ENCODE data around the gene NDUFS8. TPM values are rescaled to one million over a fixed set of nuclear protein-coding genes. Genes with fewer than 3 reads are reported as not detected.

Gene NDUFS8
- total and polyA plus RNA-seq, 4 donors = 61.2 to 148 (median 106) TPM

DNA sequence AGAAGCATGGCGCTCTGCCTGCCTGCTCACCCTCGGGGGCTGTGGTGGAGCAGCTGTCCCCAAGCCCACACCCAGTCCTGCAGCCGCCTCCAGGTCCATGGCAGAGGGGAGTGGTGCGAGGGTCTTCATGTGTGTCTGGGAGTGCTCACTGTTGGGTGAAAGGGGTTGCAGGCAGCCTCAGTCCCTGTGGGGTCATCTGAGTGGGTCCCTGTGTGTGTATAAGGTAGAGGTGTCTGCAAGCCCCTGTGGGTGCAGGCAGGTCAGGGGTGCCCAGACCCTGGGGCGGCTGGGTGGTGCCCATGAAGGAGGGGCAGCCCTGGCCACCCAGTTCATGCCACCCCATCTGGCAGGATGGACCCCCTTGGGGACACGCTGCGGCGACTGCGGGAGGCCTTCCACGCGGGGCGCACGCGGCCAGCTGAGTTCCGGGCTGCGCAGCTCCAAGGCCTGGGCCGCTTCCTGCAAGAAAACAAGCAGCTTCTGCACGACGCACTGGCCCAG, 15.5 kb upstream of the NDUFS8 start (continued):
- TF ChIP-seq, protein P1, sequence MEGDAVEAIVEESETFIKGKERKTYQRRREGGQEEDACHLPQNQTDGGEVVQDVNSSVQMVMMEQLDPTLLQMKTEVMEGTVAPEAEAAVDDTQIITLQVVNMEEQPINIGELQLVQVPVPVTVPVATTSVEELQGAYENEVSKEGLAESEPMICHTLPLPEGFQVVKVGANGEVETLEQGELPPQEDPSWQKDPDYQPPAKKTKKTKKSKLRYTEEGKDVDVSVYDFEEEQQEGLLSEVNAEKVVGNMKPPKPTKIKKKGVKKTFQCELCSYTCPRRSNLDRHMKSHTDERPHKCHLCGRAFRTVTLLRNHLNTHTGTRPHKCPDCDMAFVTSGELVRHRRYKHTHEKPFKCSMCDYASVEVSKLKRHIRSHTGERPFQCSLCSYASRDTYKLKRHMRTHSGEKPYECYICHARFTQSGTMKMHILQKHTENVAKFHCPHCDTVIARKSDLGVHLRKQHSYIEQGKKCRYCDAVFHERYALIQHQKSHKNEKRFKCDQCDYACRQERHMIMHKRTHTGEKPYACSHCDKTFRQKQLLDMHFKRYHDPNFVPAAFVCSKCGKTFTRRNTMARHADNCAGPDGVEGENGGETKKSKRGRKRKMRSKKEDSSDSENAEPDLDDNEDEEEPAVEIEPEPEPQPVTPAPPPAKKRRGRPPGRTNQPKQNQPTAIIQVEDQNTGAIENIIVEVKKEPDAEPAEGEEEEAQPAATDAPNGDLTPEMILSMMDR (IDR thresholded peaks at IDR 0.05; ENCODE audit: low read depth, low read length, missing input control) = no peak
- no peak for TF ChIP-seq JUND (IDR thresholded peaks at IDR 0.05)
- TF ChIP-seq NR2F2 (IDR thresholded peaks at IDR 0.05) = no peak
- no peak for TF ChIP-seq SP1 (IDR thresholded peaks at IDR 0.05)
- TF ChIP-seq GABPA (IDR thresholded peaks at IDR 0.05 in 1 of 2, conservative IDR thresholded peaks at IDR 0.05 in 1 of 2) = no peak
- no peak for TF ChIP-seq FOXA1 (IDR thresholded peaks at IDR 0.05)
- TF ChIP-seq, protein P2, sequence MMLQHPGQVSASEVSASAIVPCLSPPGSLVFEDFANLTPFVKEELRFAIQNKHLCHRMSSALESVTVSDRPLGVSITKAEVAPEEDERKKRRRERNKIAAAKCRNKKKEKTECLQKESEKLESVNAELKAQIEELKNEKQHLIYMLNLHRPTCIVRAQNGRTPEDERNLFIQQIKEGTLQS (IDR thresholded peaks at IDR 0.05) = no peak
- TF ChIP-seq YY1 (IDR thresholded peaks at IDR 0.05) = no peak

DNA sequence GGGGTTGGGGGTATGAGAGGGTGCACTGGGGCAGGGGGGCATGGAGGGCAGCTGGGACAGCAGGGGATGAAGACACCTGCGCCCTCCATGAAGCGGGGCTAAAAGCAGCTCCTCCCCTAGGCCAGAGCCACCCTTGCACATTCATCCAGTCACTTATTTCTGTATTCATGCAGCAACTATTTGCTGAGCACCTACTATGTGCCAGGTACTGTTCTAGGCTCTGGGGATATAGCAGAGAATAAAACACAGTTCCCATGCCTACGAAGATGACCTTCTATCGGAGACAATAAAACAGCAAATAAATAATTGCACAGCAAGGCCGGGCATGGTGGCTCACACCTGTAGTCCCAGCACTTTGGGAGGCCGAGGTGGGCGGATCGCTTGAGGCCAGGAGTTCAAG, 15.0 kb upstream of the NDUFS8 start:
- no peaks in the 10 kb centered on the region for H3K27me3 ChIP-seq (ENCODE audit: control insufficient read depth in 4 of 4, insufficient read depth in 4 of 4, low read length in 3 of 4)
- no peak overlapping the region for H3K9ac ChIP-seq (ENCODE audit: low read depth in 1 of 2, low read length in 2 of 2)
- H3K4me1 ChIP-seq (ENCODE audit: control insufficient read depth in 4 of 4, insufficient read depth in 4 of 4, low read length in 3 of 4) = peaks cover 5 to 16% (median 11%) of the 10 kb centered on the region in 4 donors
- H3K36me3 ChIP-seq (ENCODE audit: control insufficient read depth in 4 of 4, insufficient read depth in 3 of 4, low read depth in 1 of 4, low read length in 3 of 4) = no peaks in the 10 kb centered on the region
- no peak overlapping the region for H3K4me3 ChIP-seq (ENCODE audit: low read depth in 1 of 3, low read length in 3 of 3)
- no peaks in the 10 kb centered on the region for H3K9me3 ChIP-seq (ENCODE audit: control insufficient read depth in 4 of 4, low read length in 3 of 4)
- WGBS = 97% methylated on average over 8 of the region's 8 CpGs
- H3K27ac ChIP-seq (ENCODE audit: low read depth in 1 of 2, low read length in 2 of 2) = no peak overlapping the region
- DNase-seq (ENCODE audit: low spot score) = no peak
- TF ChIP-seq, protein P3, sequence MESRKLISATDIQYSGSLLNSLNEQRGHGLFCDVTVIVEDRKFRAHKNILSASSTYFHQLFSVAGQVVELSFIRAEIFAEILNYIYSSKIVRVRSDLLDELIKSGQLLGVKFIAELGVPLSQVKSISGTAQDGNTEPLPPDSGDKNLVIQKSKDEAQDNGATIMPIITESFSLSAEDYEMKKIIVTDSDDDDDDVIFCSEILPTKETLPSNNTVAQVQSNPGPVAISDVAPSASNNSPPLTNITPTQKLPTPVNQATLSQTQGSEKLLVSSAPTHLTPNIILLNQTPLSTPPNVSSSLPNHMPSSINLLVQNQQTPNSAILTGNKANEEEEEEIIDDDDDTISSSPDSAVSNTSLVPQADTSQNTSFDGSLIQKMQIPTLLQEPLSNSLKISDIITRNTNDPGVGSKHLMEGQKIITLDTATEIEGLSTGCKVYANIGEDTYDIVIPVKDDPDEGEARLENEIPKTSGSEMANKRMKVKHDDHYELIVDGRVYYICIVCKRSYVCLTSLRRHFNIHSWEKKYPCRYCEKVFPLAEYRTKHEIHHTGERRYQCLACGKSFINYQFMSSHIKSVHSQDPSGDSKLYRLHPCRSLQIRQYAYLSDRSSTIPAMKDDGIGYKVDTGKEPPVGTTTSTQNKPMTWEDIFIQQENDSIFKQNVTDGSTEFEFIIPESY (IDR thresholded peaks at IDR 0.05) = no peak
- TF ChIP-seq, protein P2 (IDR thresholded peaks at IDR 0.05) = no peak
- TF ChIP-seq, protein P1 (IDR thresholded peaks at IDR 0.05; ENCODE audit: low read depth, low read length, missing input control) = no peak
- TF ChIP-seq FOXA2 (IDR thresholded peaks at IDR 0.05) = no peak
- TF ChIP-seq RAD21 (IDR thresholded peaks at IDR 0.05) = no peak
- TF ChIP-seq, protein P4, sequence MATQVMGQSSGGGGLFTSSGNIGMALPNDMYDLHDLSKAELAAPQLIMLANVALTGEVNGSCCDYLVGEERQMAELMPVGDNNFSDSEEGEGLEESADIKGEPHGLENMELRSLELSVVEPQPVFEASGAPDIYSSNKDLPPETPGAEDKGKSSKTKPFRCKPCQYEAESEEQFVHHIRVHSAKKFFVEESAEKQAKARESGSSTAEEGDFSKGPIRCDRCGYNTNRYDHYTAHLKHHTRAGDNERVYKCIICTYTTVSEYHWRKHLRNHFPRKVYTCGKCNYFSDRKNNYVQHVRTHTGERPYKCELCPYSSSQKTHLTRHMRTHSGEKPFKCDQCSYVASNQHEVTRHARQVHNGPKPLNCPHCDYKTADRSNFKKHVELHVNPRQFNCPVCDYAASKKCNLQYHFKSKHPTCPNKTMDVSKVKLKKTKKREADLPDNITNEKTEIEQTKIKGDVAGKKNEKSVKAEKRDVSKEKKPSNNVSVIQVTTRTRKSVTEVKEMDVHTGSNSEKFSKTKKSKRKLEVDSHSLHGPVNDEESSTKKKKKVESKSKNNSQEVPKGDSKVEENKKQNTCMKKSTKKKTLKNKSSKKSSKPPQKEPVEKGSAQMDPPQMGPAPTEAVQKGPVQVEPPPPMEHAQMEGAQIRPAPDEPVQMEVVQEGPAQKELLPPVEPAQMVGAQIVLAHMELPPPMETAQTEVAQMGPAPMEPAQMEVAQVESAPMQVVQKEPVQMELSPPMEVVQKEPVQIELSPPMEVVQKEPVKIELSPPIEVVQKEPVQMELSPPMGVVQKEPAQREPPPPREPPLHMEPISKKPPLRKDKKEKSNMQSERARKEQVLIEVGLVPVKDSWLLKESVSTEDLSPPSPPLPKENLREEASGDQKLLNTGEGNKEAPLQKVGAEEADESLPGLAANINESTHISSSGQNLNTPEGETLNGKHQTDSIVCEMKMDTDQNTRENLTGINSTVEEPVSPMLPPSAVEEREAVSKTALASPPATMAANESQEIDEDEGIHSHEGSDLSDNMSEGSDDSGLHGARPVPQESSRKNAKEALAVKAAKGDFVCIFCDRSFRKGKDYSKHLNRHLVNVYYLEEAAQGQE (IDR thresholded peaks at IDR 0.05) = no peak
- TF ChIP-seq EGR1 (IDR thresholded peaks at IDR 0.05; ENCODE audit: low read depth in 2 of 2) = no peak
- TF ChIP-seq GABPA (IDR thresholded peaks at IDR 0.05 in 1 of 2, conservative IDR thresholded peaks at IDR 0.05 in 1 of 2) = no peak
- no peak for TF ChIP-seq HNF4G (IDR thresholded peaks at IDR 0.05)
- TF ChIP-seq HNF4A (conservative IDR thresholded peaks at IDR 0.05) = no peak
- TF ChIP-seq, protein P5, sequence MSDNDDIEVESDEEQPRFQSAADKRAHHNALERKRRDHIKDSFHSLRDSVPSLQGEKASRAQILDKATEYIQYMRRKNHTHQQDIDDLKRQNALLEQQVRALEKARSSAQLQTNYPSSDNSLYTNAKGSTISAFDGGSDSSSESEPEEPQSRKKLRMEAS (IDR thresholded peaks at IDR 0.05) = no peak
- TF ChIP-seq TAF1 (conservative IDR thresholded peaks at IDR 0.05) = no peak
- no peak for TF ChIP-seq NR2F2 (IDR thresholded peaks at IDR 0.05)
- TF ChIP-seq SP1 (IDR thresholded peaks at IDR 0.05) = no peak
- TF ChIP-seq YY1 (IDR thresholded peaks at IDR 0.05) = no peak
- no peak for TF ChIP-seq RXRA (IDR thresholded peaks at IDR 0.05)

All from liver (tissue), 9 donors.